ENCODE measurements around the gene PRDM15. TPM values are rescaled to one million over a fixed set of nuclear protein-coding genes. Genes with fewer than 3 reads are reported as not detected.

PRDM15 gene
- total RNA-seq, 4 donors from 2014 or later = 7.6 to 27.5 (median 12.9) TPM

GRCh38 chr21:41805643-41806042, 73.5 kb downstream of the PRDM15 start:
- no peaks in the 10 kb centered on the region for H3K27me3 ChIP-seq
- no peak for TF ChIP-seq POLR2A (IDR thresholded peaks at IDR 0.05)
- TF ChIP-seq, protein P1, sequence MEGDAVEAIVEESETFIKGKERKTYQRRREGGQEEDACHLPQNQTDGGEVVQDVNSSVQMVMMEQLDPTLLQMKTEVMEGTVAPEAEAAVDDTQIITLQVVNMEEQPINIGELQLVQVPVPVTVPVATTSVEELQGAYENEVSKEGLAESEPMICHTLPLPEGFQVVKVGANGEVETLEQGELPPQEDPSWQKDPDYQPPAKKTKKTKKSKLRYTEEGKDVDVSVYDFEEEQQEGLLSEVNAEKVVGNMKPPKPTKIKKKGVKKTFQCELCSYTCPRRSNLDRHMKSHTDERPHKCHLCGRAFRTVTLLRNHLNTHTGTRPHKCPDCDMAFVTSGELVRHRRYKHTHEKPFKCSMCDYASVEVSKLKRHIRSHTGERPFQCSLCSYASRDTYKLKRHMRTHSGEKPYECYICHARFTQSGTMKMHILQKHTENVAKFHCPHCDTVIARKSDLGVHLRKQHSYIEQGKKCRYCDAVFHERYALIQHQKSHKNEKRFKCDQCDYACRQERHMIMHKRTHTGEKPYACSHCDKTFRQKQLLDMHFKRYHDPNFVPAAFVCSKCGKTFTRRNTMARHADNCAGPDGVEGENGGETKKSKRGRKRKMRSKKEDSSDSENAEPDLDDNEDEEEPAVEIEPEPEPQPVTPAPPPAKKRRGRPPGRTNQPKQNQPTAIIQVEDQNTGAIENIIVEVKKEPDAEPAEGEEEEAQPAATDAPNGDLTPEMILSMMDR (IDR thresholded peaks at IDR 0.05) = no peak
- no peak for TF ChIP-seq POLR2AphosphoS5 (IDR thresholded peaks at IDR 0.05)
- H3K4me1 ChIP-seq = peaks cover 7% of the 10 kb centered on the region
- H3K4me3 ChIP-seq = no peak overlapping the region
- DNase-seq (ENCODE audit: low spot score in 2 of 2) = no peak
- WGBS = 99% methylated on average over 4 of the region's 4 CpGs
- H3K36me3 ChIP-seq = peaks cover 36% of the 10 kb centered on the region
- H3K9me3 ChIP-seq = no peaks in the 10 kb centered on the region
- H3K27ac ChIP-seq = no peak overlapping the region

- WGBS = 88% methylated on average over 10 of the region's 10 CpGs
- peaks cover 36% of the 10 kb centered on the region for H3K36me3 ChIP-seq
- DNase-seq (ENCODE audit: low spot score in 2 of 2) = peak in 1 of 2 donors; percentile 26
- peaks cover 7% of the 10 kb centered on the region for H3K4me1 ChIP-seq
- no peaks in the 10 kb centered on the region for H3K27me3 ChIP-seq
- no peaks in the 10 kb centered on the region for H3K9me3 ChIP-seq
- TF ChIP-seq POLR2A (IDR thresholded peaks at IDR 0.05) (no peak), EP300 (IDR thresholded peaks at IDR 0.05) (no peak), POLR2AphosphoS5 (IDR thresholded peaks at IDR 0.05) (no peak)
- TF ChIP-seq, protein P1 (IDR thresholded peaks at IDR 0.05) = no peak
- H3K27ac ChIP-seq = no peak overlapping the region
- no peak overlapping the region for H3K4me3 ChIP-seq
Measured at GRCh38 chr21:41805038-41805437, 74.1 kb downstream of the PRDM15 start.

- peaks cover 38% of the 10 kb centered on the region for H3K36me3 ChIP-seq
Measured at GRCh38 chr21:41804381-41804780, 74.8 kb downstream of the PRDM15 start.

DNA sequence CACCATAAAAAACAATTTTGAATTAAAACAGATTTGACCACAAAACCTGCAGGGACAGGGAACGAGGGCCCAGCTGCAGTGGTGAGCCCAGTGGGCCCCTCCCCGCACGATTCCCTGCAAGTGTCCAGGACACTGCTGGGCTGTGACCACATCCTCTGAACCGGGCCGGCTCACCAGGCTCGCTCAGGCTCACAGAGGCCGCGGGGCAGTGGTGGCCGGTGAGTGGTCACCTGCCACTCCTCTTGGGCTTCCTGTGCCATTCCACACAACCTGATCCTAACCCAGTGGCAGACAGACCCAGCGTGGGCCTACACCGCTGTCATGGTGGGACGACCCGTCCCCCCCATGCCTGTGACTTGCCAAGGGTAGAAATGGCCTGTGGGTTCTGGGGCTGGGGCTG, 75.8 kb downstream of the PRDM15 start:
- H3K4me1 ChIP-seq = peaks cover 7% of the 10 kb centered on the region
- H3K9me3 ChIP-seq = no peaks in the 10 kb centered on the region
- TF ChIP-seq EP300 (IDR thresholded peaks at IDR 0.05) = no peak
- TF ChIP-seq, protein P1 (IDR thresholded peaks at IDR 0.05) = no peak
- TF ChIP-seq POLR2AphosphoS5 (IDR thresholded peaks at IDR 0.05) = no peak
- TF ChIP-seq POLR2A (IDR thresholded peaks at IDR 0.05) = no peak
- H3K27ac ChIP-seq = no peak overlapping the region
- peaks cover 41% of the 10 kb centered on the region for H3K36me3 ChIP-seq
- DNase-seq (ENCODE audit: low spot score in 2 of 2) = peak in 1 of 2 donors; percentile 58
- no peak overlapping the region for H3K4me3 ChIP-seq
- no peaks in the 10 kb centered on the region for H3K27me3 ChIP-seq
- WGBS = 72% methylated on average over 6 of the region's 13 CpGs

More at GRCh38 chr21:41804381-41804780, 74.8 kb downstream of the PRDM15 start:
- over 99% methylated on average over 10 of the region's 10 CpGs for WGBS
- DNase-seq (ENCODE audit: low spot score in 2 of 2) = peak in 1 of 2 donors; percentile 41
- Histone ChIP-seq H3K27ac (no peak overlapping the region), H3K27me3 (no peaks in the 10 kb centered on the region), H3K4me3 (no peak overlapping the region), H3K4me1 (peaks cover 7% of the 10 kb centered on the region), H3K9me3 (no peaks in the 10 kb centered on the region)
- TF ChIP-seq, protein P1 (IDR thresholded peaks at IDR 0.05) = no peak
- no peak for TF ChIP-seq POLR2AphosphoS5 (IDR thresholded peaks at IDR 0.05)
- no peak for TF ChIP-seq POLR2A (IDR thresholded peaks at IDR 0.05)
- no peak for TF ChIP-seq EP300 (IDR thresholded peaks at IDR 0.05)

DNA sequence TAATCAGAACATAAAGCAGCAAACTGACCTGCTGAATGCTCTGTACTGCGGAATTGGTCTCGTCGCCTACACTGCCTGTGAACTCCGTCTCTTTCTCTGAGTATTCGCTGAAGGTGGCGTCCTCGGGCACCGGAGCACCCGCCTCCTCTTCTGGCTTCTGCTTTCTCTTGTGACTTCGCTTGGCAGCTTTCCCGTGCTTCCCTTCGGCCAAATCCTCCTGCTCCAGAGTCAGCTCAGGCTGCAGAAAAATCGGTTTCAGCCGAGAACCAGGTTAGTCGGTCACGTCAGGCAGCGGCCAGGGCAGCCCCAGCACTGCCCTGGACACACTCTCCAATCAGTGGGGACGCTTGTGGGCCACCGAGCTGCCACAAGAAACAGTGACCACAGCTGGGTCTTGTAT, 76.5 kb downstream of the PRDM15 start:
- Histone ChIP-seq H3K4me3 (peak overlapping the region; percentile 21), H3K36me3 (peaks cover 45% of the 10 kb centered on the region), H3K4me1 (peaks cover 7% of the 10 kb centered on the region), H3K9me3 (no peaks in the 10 kb centered on the region), H3K27me3 (no peaks in the 10 kb centered on the region), H3K27ac (no peak overlapping the region)
- 45% methylated on average over 19 of the region's 19 CpGs for WGBS
- DNase-seq (ENCODE audit: low spot score in 2 of 2) = peak in 1 of 2 donors; percentile 72
- TF ChIP-seq, protein P1 (IDR thresholded peaks at IDR 0.05) = no peak
- no peak for TF ChIP-seq POLR2AphosphoS5 (IDR thresholded peaks at IDR 0.05)
- TF ChIP-seq EP300 (IDR thresholded peaks at IDR 0.05) = no peak
- TF ChIP-seq POLR2A (IDR thresholded peaks at IDR 0.05) = no peak

Measured in suprapubic skin (tissue), 4 donors.